NCI-H510A treated with DMSO at 0.1 percent for 48 hours (cell line): Measurements from ENCODE around the gene ADRA1B.
A peak's percentile ranks its signal among the peaks of the same experiment; 100 is the strongest.

Experiments
- DNase-seq: peaks from one replicate; lab custom pipeline; 2025; lab: John Stamatoyannopoulos, UW

ADRA1B gene

DNA sequence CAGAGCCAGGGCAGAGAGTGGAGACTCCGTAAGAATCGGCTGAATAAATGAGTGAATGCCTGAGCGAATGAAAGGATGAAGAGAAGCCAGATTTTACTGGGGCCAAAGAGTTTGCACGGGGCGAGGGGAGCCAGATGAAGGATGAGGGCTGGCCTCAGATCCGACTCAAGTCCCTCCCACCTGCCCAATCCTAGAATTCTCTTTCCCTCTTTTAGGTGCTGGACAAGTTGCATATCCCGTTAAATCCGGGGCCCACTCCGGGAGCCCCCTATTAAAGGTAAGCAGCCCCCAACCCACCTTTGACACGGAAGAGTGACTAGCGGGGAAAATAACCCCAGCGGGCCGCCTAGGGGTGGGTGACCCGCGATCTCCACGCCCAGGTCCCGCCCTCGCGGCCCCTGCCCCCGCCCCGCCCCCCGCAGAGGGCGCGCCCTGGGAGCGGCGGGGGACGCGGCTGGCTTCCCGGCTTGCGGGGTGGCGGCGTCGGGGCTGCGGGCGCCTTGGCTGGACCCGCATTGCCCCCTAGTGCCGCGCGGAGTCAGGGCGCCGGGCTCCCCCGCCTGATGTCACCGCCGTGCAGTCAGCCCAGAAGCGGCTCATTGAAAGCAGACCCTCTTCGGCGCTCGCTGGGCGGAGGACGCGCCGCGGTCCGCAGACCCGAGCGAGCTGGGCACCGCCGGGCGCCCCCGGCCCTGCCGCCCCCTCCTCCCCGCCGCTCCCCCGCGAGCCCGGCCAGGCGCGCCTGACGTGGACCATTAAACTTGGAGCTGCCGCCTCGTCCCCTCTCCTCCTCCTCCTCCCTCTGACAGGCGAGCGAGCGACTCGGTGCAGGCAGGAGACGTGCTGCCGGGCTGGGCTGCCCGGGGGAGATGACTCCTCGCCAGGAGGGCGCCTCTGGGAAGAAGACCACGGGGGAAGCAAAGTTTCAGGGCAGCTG lies at the start of gene ADRA1B:
Gene ADRA1B, plus strand, starts transcription at position 579 of the 937 bp plus-strand sequence. CDS start 424 bp downstream, outside the sequence.
- DNase-seq: no peak

DNA sequence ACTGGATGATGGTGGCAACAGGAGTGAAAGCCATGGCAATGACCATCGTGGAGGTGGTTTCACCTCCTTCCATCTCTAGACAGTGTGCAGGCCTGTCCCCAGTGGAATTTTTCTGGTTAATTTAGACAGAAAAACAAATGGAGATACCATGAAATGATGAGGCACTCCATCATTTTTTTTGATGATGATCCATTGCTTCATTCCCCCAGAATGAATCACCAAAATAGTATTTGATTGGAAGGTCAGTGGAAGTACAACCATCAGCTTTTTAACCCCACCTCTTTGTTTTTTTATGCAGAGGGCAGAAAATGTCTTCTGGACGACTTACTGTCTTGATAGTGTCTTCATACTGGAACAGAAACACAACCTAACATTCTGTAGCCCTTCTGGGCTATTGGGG lies 42.6 kb upstream of the ADRA1B start:
- DNase-seq: no peak

DNA sequence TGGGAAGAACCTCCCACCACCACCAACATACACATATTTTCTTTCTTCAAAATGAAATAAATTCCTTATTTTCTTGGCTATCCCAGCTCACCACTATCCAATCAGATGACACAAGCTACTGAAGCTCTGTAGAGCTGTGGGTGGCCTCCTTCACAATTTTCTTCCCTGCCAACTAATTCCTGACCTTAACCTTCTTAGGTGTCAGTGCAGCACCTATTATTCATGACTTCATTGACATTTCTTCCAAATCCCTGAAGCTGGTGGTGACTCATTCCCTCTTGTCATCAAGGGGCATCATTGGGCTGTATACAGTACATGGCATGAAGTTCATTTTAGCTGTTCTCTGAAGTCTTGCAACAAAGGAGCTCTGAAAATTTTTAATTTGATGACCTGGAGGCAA lies 42.0 kb upstream of the ADRA1B start:
- no peak for DNase-seq

DNA sequence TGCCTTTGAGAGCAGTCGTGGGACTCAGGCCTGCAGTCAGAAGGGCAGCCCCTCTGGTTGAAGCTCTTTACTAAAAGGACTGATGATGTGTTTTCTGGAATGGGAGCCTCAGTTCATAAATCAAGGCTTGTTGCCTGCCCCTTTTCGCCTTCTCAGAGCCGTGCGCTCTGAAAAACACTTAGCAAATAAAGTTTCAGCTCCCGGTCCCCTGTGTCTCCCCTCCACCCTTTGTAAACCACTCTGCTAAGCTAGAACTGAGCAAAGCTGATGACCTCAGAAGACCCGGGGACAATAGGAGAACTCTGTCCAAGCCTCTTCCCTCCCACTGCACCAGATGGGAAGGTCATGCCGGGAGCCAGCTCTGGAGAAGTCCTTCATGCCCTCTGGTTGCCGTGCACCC lies 39.3 kb upstream of the ADRA1B start:
- no peak for DNase-seq

DNA sequence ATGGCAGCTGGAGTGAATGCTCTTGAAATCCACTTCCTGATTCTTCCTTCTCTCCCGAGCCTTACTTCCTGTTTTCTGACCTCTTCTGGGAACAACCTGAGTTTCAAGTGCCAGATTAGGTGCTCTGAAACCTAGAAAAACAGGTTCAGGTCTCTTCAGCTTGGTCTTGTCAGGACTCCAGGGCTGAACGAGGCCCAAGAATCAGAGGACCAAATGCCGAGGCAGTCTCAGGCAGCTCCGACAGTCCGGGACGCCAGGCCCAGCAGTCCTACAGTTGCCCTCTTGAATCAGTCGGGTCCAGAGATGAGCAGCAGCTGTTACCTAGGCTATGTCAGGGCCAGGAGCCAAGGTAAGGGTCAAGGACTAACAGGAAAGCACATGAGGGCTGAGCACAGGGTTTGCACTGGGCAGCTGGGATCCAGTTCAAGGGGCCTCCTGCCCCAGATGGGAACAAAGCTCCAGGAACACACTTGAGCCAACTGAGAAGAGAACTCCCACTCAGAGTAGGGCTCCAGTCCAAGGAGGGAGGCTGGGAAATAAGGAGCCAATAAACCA lies 38.3 kb upstream of the ADRA1B start:
- no peak for DNase-seq

DNA sequence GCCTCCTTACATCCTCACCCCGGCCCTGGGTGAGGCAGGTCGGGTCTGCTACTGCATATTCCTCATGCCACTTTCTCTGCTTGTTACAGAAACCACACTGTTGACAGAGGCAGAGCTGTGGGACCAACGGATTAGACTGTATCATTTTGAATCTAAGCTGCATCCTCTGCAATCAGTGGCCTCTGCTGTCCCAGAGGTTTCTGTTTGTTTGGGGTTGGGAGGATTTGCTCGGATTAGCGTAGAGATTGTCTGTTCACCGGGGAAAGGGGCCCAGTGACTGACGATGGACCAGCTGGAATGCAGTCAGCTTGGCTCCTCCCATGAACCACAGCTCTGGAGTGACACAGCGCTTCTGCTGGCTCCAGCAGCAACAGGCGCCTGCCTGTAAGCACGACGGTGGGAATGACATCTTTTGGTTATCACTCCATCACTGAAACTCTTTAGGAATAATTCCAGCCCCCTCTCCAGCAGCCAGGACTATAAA lies 37.3 kb upstream of the ADRA1B start:
- DNase-seq: peak; percentile 19

DNA sequence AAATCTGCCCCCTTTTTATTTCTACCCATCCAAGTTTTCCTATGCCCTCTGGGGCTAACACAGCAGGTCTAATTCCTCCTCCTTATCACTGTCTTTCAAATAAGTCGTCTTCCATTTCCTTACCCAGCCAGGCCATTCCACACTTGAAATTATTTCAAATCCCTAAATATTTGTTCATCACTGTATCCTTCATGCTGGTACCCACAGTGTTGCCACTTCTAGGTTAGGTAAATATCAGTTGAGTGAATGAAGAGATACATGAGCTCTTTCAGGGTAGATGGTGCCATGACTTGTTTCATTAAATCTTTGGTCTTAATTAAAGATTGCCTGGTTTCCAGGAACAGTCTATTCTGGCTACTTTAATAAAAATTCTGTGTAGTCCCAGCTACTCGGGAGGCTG lies 35.6 kb upstream of the ADRA1B start:
- DNase-seq: no peak

DNA sequence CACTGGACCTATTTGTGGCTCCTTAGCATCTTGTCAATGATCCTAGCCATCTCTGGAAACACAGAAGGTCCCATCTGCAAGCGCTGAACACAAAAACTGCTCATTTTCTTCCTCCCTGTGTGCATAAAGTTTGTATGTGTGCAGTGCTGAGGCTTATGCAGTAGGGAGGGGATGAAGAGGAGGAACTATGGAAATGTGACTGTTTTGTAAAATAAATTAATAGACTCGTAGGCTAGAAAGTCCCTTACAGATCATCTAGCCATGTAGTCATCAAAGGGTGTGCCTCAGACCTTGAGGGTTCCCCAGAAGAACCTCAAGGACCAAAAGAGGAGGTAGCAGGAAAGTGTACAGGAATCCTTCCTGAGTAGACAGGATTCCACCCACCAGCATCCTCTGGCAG lies 34.3 kb upstream of the ADRA1B start:
- DNase-seq: no peak

DNA sequence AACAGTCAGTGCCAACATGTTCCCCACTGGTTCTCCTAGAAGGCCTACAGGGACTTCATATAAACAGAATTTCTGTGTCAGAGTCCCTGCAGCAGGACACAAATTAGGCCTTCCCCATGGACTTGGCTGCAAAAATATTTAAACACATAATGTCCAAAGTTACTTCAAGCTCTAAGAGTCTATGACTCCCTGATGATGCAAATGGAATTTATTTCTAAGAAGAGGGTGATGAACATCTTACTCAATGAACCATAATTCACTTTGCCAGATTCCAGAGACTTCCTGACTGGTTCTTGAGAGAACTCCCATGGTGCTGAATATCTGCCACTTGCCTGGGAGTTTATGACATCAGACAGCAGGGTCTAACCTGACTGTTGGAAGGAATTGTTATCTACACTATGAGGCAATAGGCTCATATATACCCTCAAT lies 32.7 kb upstream of the ADRA1B start:
- no peak for DNase-seq

DNA sequence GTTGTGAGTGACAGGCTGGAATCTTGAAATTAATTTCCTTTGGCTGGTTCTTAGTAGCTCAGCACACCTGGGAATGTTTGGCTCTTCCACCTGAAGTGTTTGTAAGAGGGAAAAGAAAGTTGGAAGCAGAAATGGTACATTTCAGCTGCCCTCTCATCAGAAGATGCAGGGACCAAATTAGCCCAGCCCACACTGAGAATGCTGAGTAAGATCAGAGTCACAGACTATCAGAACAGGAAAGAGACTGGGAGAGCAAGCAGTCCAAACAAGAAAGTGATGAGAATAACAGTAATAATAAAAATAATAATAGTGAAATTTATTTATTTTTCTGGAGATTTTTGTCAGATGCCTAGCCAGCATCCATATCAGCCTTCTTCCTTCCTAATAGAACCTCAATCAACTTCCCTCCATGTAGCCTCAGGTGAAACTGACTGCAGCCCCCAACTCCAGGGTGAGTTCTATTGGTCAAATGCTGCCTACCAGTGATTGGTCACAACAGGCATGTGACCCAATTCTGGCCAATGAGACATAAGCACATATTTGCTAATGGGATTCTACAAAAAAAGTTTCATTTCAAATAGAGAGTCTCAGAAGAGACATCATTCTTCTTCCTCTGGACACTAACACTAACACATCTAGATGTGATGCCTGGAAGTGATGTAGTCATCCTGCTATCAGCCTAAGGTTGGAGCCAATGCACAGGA lies 31.2 kb upstream of the ADRA1B start:
- DNase-seq: no peak

DNA sequence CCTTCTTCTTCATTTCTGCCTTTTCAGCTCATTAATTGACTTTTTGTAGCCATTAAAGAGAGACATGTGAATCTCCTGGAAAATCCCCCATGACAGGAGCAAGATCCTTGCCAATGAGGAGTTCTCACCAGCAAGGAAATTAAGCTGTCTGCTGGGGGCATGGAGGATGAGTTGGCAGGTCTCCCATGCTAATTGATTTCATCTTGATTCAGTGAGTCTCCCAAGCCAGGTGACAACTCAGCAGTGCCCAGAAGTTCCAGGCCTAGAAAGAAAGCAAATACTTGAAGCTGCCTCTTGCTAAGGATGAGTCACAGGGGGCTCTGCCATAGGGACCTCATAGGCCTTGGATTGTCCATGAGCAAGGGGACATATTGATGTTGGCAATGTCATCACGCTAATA lies 30.0 kb upstream of the ADRA1B start:
- no peak for DNase-seq

DNA sequence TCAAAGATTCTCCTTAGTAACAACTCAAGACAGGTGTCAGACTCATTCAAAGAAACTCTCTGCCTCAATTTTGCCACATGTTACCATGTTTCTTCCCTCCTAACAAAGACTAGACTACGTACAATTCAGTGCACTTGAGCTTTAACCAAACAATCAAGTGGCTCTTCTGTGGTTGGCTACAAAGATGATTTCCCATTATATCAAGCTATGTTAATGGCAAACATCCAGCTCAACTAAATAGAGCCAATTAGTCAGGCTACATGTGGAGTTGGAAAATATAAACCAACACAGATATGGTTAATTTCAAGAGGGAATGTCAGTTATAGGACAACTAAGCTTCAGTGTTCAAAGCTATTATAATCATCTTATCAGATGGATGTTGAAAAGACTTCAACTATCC lies 29.2 kb upstream of the ADRA1B start:
- peak; percentile 9 for DNase-seq

DNA sequence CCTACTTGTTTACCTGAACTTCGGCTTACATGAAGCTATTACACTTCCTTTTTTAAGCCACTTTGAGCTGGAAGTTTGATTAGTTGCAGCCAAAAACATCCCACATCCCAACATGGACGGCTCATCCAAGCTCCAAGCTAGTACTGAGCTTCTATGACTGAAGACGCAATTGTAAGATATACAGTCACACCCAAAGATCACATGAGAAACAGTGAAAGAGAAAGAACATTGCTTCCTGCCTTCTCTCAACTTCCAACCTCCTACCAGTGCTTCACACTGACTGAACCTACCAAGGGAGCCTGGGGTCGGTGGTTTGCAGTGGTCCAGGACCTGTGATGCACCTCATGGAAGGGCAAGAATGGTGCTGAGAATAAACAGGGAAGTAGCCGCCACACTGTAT lies 27.4 kb upstream of the ADRA1B start:
- no peak for DNase-seq

DNA sequence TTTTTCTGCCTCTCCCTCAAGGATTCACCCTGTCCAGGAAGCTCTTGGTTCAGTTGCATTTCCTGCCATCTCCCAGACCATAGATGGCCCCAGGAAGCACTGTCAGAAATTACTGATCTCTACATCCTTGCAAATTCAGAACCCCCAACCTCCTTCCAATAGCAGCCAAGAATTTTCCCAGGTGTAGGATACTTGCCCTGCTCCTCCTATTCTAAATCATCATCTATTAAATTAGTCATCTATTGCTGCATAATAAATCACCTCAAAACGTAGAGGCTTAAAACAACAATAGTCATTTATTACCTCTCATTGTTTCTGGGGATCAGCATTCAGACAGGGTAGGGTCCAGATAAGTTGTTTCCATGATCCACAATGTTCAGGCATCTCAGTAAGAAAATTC lies 26.1 kb upstream of the ADRA1B start:
- no peak for DNase-seq

DNA sequence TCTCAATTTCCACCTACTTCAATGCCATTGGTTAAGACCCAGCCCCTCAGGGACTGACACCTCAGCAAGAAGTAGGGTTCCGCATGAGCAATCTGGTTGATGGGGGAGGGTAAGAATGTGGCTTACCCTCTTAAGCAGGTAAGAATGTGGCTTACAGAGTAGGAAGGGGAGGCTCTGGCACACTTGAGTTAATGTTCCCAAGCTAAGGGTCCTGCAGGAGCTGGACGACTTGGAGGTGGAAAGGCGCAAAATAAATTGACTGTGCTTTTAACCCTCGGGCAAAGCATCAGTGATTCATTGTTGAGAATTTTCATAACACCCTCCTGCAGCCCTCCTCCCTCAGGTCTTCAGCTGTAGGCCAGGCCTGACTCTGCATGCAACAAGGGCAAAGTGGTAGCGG lies 24.9 kb upstream of the ADRA1B start:
- DNase-seq: no peak

DNA sequence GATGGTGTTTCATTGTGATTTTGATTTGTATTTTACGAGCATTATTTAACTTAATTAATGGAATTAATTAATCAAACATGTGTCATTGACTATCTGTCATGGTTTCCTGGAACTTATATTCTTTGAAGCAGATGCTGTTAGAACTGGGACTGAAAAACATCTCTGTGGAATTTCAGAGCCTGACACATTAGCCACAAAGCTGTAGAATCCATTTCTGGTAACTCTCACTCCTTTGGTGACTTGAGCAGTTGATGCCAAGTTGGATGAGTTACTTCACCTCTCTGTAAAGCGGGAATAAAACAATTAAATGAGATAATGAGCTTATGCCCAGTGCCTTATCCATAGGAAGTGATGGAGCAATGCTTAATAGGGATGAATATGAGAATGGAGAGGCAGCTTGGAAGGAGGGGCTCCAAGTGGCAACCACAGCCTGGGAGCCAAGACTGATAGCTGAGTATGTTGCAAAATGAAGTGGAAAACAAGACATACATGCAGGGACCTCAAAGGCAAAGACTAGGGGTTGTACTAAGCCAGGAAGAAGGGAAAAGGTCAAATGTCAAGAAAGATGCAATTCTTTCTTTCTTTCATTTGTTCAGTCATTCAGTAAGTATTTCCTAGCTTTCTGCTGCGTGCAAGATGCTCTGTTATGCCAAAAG lies 23.1 kb upstream of the ADRA1B start:
- DNase-seq: no peak

DNA sequence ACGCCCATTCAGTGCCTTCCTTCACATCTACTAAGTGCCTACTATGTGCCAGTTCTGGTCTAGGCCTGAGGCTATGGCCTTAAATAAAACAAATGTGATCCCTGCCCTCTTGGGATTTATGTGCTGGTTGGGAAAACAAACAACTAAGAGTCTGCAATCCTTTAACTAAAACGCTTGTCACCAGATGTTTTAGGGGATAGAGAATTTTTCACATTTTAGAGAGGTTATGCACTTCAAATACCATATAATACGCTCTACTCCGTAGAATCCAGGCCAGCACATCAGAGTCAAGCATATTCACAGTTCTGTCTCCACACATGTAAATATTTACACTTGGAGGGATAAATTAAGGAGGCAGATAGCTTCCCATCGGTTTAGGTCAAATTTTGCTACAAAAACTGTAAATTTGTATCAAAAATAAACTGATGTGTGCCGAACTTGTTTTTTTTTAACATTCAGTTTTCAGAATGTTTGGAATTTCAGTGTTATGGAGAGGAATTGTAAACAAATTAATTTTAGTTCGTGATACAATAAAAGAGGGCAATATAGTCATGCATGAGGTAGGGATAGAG lies 22.0 kb upstream of the ADRA1B start:
- DNase-seq: no peak

DNA sequence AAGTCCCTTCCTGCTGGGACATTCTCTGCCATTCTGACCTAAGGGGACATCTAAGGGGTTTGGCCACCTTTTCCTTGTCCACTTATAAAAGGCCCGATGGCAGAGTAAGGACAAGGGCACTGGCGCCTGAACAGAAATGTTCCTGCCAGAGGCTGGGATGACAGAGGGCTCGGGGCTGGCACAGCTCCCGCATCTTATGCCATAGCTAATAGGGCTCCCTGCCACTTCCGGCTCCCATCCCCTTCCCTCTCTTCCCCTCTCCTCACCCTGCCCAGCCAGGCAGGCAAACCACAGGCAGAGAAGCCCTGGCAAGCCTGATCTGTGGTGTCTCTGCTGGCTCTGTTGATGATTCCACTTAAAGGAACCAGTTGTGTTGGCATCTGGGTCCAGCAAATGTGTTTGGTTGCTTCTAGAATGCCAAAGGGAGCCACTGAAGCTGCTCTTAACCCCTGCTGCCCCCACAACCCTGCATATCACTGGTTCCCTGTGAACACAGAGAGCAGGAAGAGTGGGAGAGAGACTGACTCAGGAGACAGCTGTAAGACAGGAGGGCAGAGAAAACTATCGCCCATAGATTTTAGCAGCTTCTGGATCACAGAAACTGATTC lies 18.4 kb upstream of the ADRA1B start:
- DNase-seq: no peak

DNA sequence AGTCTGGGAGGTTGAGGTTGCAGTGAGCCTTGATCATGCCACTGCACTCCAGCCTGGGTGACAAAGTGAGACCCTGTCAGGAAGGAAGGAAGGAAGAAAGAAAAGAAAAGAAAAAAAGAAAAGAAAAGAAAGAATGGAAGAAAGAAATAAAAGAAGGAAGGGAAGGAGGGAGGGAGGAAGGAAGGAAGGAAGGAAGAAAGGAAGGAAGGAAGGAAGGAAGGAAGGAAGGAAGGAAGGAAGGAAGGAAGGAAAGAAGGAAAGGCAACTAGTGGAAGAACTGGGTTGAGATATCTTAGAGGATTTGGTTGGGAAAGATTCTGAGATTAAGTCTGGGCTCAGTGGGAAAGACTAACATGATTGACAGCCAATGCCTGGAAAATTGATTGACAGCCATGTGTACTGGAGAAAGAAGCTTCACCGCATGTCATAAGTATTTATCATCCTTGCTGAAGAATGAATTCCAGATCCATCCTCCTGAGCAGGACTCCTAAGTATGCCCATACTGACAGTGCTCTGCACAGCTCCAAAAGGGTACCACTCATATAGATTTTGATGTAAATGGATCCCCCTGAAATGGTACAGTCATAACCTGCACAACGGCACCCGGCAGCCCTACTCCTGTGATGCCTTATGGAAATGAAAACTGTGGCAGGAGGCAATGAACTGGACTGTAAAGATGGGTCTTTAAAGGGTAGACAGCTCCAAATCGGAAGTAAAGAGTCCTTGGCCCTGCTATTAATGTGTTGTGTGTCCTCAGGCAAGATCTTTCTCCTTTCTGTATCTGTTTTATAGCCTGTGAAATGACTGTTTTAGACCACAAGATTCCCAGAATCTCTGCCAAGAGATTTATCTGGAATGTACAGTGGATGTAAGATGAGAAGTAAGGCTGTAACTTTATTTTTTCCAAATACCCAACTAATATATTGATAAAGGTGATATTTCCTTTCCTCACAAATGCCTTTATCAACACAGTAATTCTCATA lies 16.9 kb upstream of the ADRA1B start:
- DNase-seq: no peak

DNA sequence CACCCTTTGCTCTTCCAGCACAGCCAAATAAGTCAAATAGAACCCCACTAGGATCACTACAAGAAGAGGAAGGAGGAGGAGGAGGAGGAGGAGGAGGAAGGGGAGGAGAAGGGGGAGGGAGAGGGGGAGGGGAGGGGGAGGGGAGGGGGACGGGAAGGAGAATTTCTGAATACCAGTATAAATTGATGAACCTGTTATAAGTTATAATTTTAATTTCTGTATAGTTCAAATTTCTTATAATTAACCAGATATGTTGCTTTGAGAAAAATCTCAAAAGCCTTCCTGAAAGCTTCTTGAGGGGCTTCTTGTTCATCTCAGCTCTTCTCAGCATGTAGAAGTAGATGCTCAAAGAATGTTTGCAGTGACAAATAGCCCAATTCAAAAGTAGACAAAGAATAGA lies 15.0 kb upstream of the ADRA1B start:
- DNase-seq: no peak
